HG02610 (cell line): ENCODE measurements around the gene PARVG.

ENCODE experiments used
- ATAC-seq: cut with Tn5 transposase; IDR thresholded peaks from one replicate; pipeline ENCODE4 v1.9.1; 2021; ENCODE audit warnings: mild to moderate bottlenecking, moderate library complexity; ENCODE audit not compliant: unreplicated experiment

The PARVG gene

GRCh38 chr22:44180706-44181032 lies at the start of gene PARVG:
Gene PARVG, plus strand, starts transcription at chr22:44180925. Its CDS starts 2,405 bp downstream, at chr22:44183330.
- ATAC-seq: no peak

GRCh38 chr22:44131412-44131811 lies 49.3 kb upstream of the PARVG start:
- ATAC-seq: no peak

GRCh38 chr22:44131989-44132685 lies 48.6 kb upstream of the PARVG start:
- no peak for ATAC-seq

GRCh38 chr22:44132724-44133123 lies 48.0 kb upstream of the PARVG start:
- ATAC-seq: no peak

GRCh38 chr22:44133161-44133560 lies 47.6 kb upstream of the PARVG start:
- no peak for ATAC-seq

- no peak for ATAC-seq
These were observed 46.7 kb upstream of the PARVG start for GRCh38 chr22:44133901-44134571.

GRCh38 chr22:44136112-44136511 lies 44.6 kb upstream of the PARVG start:
- no peak for ATAC-seq

GRCh38 chr22:44136786-44137185 lies 43.9 kb upstream of the PARVG start:
- no peak for ATAC-seq

- no peak for ATAC-seq
These were observed 43.3 kb upstream of the PARVG start for GRCh38 chr22:44137415-44137814.

GRCh38 chr22:44139773-44140172 lies 41.0 kb upstream of the PARVG start:
- no peak for ATAC-seq

- no peak for ATAC-seq
These were observed 38.2 kb upstream of the PARVG start for GRCh38 chr22:44142421-44143104.

GRCh38 chr22:44143105-44143474 lies 37.6 kb upstream of the PARVG start:
- ATAC-seq: no peak

GRCh38 chr22:44143579-44143978 lies 37.1 kb upstream of the PARVG start:
- no peak for ATAC-seq

- no peak for ATAC-seq
These were observed 36.6 kb upstream of the PARVG start for GRCh38 chr22:44144046-44144569.

GRCh38 chr22:44145544-44145943 lies 35.2 kb upstream of the PARVG start:
- no peak for ATAC-seq

- ATAC-seq: no peak
These were observed 34.5 kb upstream of the PARVG start for GRCh38 chr22:44146088-44146861.

- no peak for ATAC-seq
These were observed 33.6 kb upstream of the PARVG start for GRCh38 chr22:44147008-44147645.

- no peak for ATAC-seq
These were observed 32.7 kb upstream of the PARVG start for GRCh38 chr22:44147821-44148574.

GRCh38 chr22:44151676-44152075 lies 29.0 kb upstream of the PARVG start:
- no peak for ATAC-seq

- ATAC-seq: no peak
These were observed 27.0 kb upstream of the PARVG start for GRCh38 chr22:44153710-44154109.
